Stimulated activated naive CD8-positive, alpha-beta T cell treated with anti-CD3 and anti-CD28 coated beads, Interleukin-15, amount 100 ng/mL, for 72 hours (primary cell): ENCODE results near the gene IGBP1.
"Not testable (repeated sequence)": the region's sequence is repeated elsewhere in the genome, so short reads cannot be mapped to it uniquely, and the experiment has no call there.

Source experiments
- ATAC-seq: fragments of 150-1000 bp; cut with Tn5 transposase; 2 replicates; pipeline ENCODE4 v1.10.0; 2021; ENCODE audit warnings: mild to moderate bottlenecking, moderate library complexity
- DNase-seq, 2 donors: peaks; one replicate each; pipeline ENCODE4 v3.0.0; 2021 to 2022
- H3K27ac Mint-ChIP-seq, 2 donors: one replicate each; pipeline ENCODE4 v1.8.0; 2022; ENCODE audit warnings: mild to moderate bottlenecking in 2 of 2, mixed read lengths in 2 of 2, moderate library complexity in 2 of 2
- H3K27me3 Mint-ChIP-seq: one replicate; pipeline ENCODE4 v1.8.0; 2022; ENCODE audit warnings: mixed read lengths
- H3K4me1 Mint-ChIP-seq: one replicate; pipeline ENCODE4 v1.8.0; 2022; ENCODE audit warnings: mild to moderate bottlenecking, mixed read lengths
- H3K4me3 Mint-ChIP-seq, 2 donors: one replicate each; pipeline ENCODE4 v1.8.0; 2022; ENCODE audit warnings: mild to moderate bottlenecking in 2 of 2, mixed read lengths in 2 of 2, moderate library complexity in 1 of 2
- H3K9me3 Mint-ChIP-seq, 2 donors: one replicate each; pipeline ENCODE4 v1.8.0; 2022; ENCODE audit warnings: mixed read lengths in 2 of 2

IGBP1 gene

GRCh38 chrX:70133303-70134115 is at the start of gene IGBP1:
IGBP1 (plus strand) TSS chrX:70133447; CDS start chrX:70133948, 501 bp downstream.
- H3K4me1 Mint-ChIP-seq: peaks cover 30% of the 10 kb centered on the region
- ATAC-seq (peak; percentile 87), DNase-seq (peak; percentile 71 to 81)
- no peaks in the 10 kb centered on the region for H3K9me3 Mint-ChIP-seq
- peak within 1 kb of the TSS; percentile 99 for H3K4me3 Mint-ChIP-seq
- H3K27ac Mint-ChIP-seq: peak within 1 kb of the TSS; percentile 98 to 100
- no peaks in the 10 kb centered on the region for H3K27me3 Mint-ChIP-seq

- no peaks in the 10 kb centered on the region for H3K27me3 Mint-ChIP-seq
- ATAC-seq: no peak
- H3K9me3 Mint-ChIP-seq: no peaks in the 10 kb centered on the region
- no peak for DNase-seq
- no peak overlapping the region for H3K27ac Mint-ChIP-seq
- no peak overlapping the region for H3K4me3 Mint-ChIP-seq
- H3K4me1 Mint-ChIP-seq: no peaks in the 10 kb centered on the region
Measured at GRCh38 chrX:70084592-70085240, 48.5 kb upstream of the IGBP1 start.

GRCh38 chrX:70087857-70088630 is 45.2 kb upstream of the IGBP1 start:
- no peak overlapping the region for H3K27ac Mint-ChIP-seq
- no peaks in the 10 kb centered on the region for H3K9me3 Mint-ChIP-seq
- no peak for ATAC-seq
- no peaks in the 10 kb centered on the region for H3K4me1 Mint-ChIP-seq
- DNase-seq: no peak
- no peak overlapping the region for H3K4me3 Mint-ChIP-seq
- H3K27me3 Mint-ChIP-seq: no peaks in the 10 kb centered on the region

- H3K9me3 Mint-ChIP-seq: no peaks in the 10 kb centered on the region
- no peak overlapping the region for H3K4me3 Mint-ChIP-seq
- no peak overlapping the region for H3K27ac Mint-ChIP-seq
- no peak for ATAC-seq
- DNase-seq: no peak
- no peaks in the 10 kb centered on the region for H3K27me3 Mint-ChIP-seq
- H3K4me1 Mint-ChIP-seq: no peaks in the 10 kb centered on the region
Measured at GRCh38 chrX:70088751-70089150, 44.5 kb upstream of the IGBP1 start.

- no peak for ATAC-seq
- Mint-ChIP-seq H3K4me1 (no peaks in the 10 kb centered on the region), H3K27me3 (no peaks in the 10 kb centered on the region), H3K27ac (peak overlapping the region in 1 of 2 donors; percentile 18), H3K9me3 (no peaks in the 10 kb centered on the region), H3K4me3 (no peak overlapping the region)
- no peak for DNase-seq
Measured at GRCh38 chrX:70089604-70090297, 43.5 kb upstream of the IGBP1 start.

- Mint-ChIP-seq H3K4me1 (no peaks in the 10 kb centered on the region), H3K27me3 (no peaks in the 10 kb centered on the region), H3K27ac (no peak overlapping the region), H3K4me3 (no peak overlapping the region), H3K9me3 (no peaks in the 10 kb centered on the region)
- no peak for DNase-seq
- ATAC-seq: no peak
Measured at GRCh38 chrX:70092247-70092646, 41.0 kb upstream of the IGBP1 start.

- Mint-ChIP-seq H3K9me3 (no peaks in the 10 kb centered on the region), H3K27me3 (peaks cover 7% of the 10 kb centered on the region), H3K27ac (no peak overlapping the region), H3K4me1 (no peaks in the 10 kb centered on the region), H3K4me3 (no peak overlapping the region)
- ATAC-seq: no peak
- DNase-seq: no peak
Measured at GRCh38 chrX:70096052-70096451, 37.2 kb upstream of the IGBP1 start.

- no peak for DNase-seq
- no peaks in the 10 kb centered on the region for H3K27me3 Mint-ChIP-seq
- no peaks in the 10 kb centered on the region for H3K4me1 Mint-ChIP-seq
- no peak overlapping the region for H3K4me3 Mint-ChIP-seq
- no peaks in the 10 kb centered on the region for H3K9me3 Mint-ChIP-seq
- ATAC-seq: no peak
- peak overlapping the region in 1 of 2 donors; percentile 54 for H3K27ac Mint-ChIP-seq
Measured at GRCh38 chrX:70105229-70105628, 28.0 kb upstream of the IGBP1 start.

- H3K4me3 Mint-ChIP-seq, H3K9me3 Mint-ChIP-seq, H3K4me1 Mint-ChIP-seq, DNase-seq, H3K27me3 Mint-ChIP-seq, ATAC-seq: not testable (repeated sequence)
- peak overlapping the region in 1 of 2 donors; percentile 46 for H3K27ac Mint-ChIP-seq
Measured at GRCh38 chrX:70111436-70112026, 21.7 kb upstream of the IGBP1 start.

GRCh38 chrX:70117738-70118137 is 15.5 kb upstream of the IGBP1 start:
- no peaks in the 10 kb centered on the region for H3K27me3 Mint-ChIP-seq
- H3K4me1 Mint-ChIP-seq: no peaks in the 10 kb centered on the region
- no peak overlapping the region for H3K27ac Mint-ChIP-seq
- no peaks in the 10 kb centered on the region for H3K9me3 Mint-ChIP-seq
- no peak for ATAC-seq
- no peak overlapping the region for H3K4me3 Mint-ChIP-seq
- DNase-seq: no peak

- H3K27ac Mint-ChIP-seq, ATAC-seq, H3K4me3 Mint-ChIP-seq, DNase-seq, H3K27me3 Mint-ChIP-seq, H3K4me1 Mint-ChIP-seq, H3K9me3 Mint-ChIP-seq: not testable (repeated sequence)
Measured at GRCh38 chrX:70123014-70123413, 10.2 kb upstream of the IGBP1 start.

GRCh38 chrX:70124678-70125077 is 8.6 kb upstream of the IGBP1 start:
- H3K9me3 Mint-ChIP-seq: no peaks in the 10 kb centered on the region
- peaks cover 12% of the 10 kb centered on the region for H3K4me1 Mint-ChIP-seq
- ATAC-seq: no peak
- H3K27ac Mint-ChIP-seq: no peak overlapping the region
- no peak overlapping the region for H3K4me3 Mint-ChIP-seq
- no peaks in the 10 kb centered on the region for H3K27me3 Mint-ChIP-seq
- no peak for DNase-seq

GRCh38 chrX:70128071-70128470 is 5.2 kb upstream of the IGBP1 start:
- Mint-ChIP-seq H3K4me1 (peaks cover 16% of the 10 kb centered on the region), H3K27ac (no peak overlapping the region), H3K9me3 (no peaks in the 10 kb centered on the region), H3K27me3 (no peaks in the 10 kb centered on the region), H3K4me3 (no peak overlapping the region)
- no peak for DNase-seq
- no peak for ATAC-seq

- Mint-ChIP-seq H3K9me3 (no peaks in the 10 kb centered on the region), H3K27ac (peak overlapping the region in 1 of 2 donors; percentile 68), H3K4me3 (no peak overlapping the region), H3K4me1 (peaks cover 16% of the 10 kb centered on the region), H3K27me3 (no peaks in the 10 kb centered on the region)
- DNase-seq (no peak), ATAC-seq (no peak)
Measured at GRCh38 chrX:70129816-70130215, 3.4 kb upstream of the IGBP1 start.

- ATAC-seq: no peak
- Mint-ChIP-seq H3K27me3 (no peaks in the 10 kb centered on the region), H3K9me3 (no peaks in the 10 kb centered on the region), H3K27ac (peak overlapping the region in 1 of 2 donors; percentile 12), H3K4me3 (peak overlapping the region; percentile 26 to 29), H3K4me1 (peaks cover 32% of the 10 kb centered on the region)
- DNase-seq: no peak
Measured at GRCh38 chrX:70132224-70132623, 1.0 kb upstream of the IGBP1 start.
